H9 (cell line): ENCODE results near the gene SHISA3. TPM values are rescaled to one million over a fixed set of nuclear protein-coding genes. Genes with fewer than 3 reads are reported as not detected.

ENCODE experiments used
- DNase-seq: peaks from one replicate; pipeline ENCODE4 v3.0.0-alpha.2; 2017
- H2AFZ ChIP-seq: one replicate; pipeline ENCODE4 v1.6.1; 2013; ENCODE audit warnings: mild to moderate bottlenecking, low read length, control low read depth, moderate library complexity
- H2AK5ac ChIP-seq: 2 replicates; pipeline ENCODE4 v1.6.1; 2013; ENCODE audit warnings: low read length, control low read depth, mixed read lengths; ENCODE audit not compliant: insufficient read length
- H2BK120ac ChIP-seq: one replicate; pipeline ENCODE4 v1.6.1; 2013; ENCODE audit warnings: low read depth, mild to moderate bottlenecking, low read length, control low read depth, inconsistent platforms; ENCODE audit not compliant: poor library complexity, severe bottlenecking
- H2BK12ac ChIP-seq: 2 replicates; pipeline ENCODE4 v1.6.1; 2013; ENCODE audit warnings: low read length, control low read depth, mixed read lengths, low read depth; ENCODE audit not compliant: insufficient read length
- H2BK15ac ChIP-seq: 2 replicates; pipeline ENCODE4 v1.6.1; 2013; ENCODE audit warnings: low read depth, low read length, control low read depth
- H2BK20ac ChIP-seq: one replicate; pipeline ENCODE4 v1.6.1; 2013; ENCODE audit warnings: low read depth, mild to moderate bottlenecking, low read length, control low read depth, inconsistent platforms; ENCODE audit not compliant: poor library complexity, severe bottlenecking
- H2BK5ac ChIP-seq: 2 replicates; pipeline ENCODE4 v1.6.1; 2013; ENCODE audit warnings: low read length, control low read depth, mixed read lengths; ENCODE audit not compliant: insufficient read length
- H3K14ac ChIP-seq: 2 replicates; pipeline ENCODE4 v1.6.1; 2013; ENCODE audit warnings: low read length, control low read depth; ENCODE audit not compliant: insufficient read depth
- H3K18ac ChIP-seq: 2 replicates; pipeline ENCODE4 v1.6.1; 2013; ENCODE audit warnings: low read depth, mild to moderate bottlenecking, mixed read lengths, low read length, control low read depth; ENCODE audit not compliant: insufficient read length
- H3K23ac ChIP-seq: 2 replicates; pipeline ENCODE4 v1.6.1; 2013; ENCODE audit warnings: low read length, control low read depth, mixed read lengths, low read depth; ENCODE audit not compliant: insufficient read length
- H3K23me2 ChIP-seq: 2 replicates; pipeline ENCODE4 v1.6.1; 2013; ENCODE audit warnings: low read depth, mild to moderate bottlenecking, mixed read lengths, low read length, control low read depth; ENCODE audit not compliant: insufficient read length, poor library complexity, severe bottlenecking
- H3K27ac ChIP-seq: 2 replicates; pipeline ENCODE4 v1.5.1; 2013; ENCODE audit warnings: low read length, control low read depth, mixed read lengths, low read depth; ENCODE audit not compliant: insufficient read length
- H3K27me3 ChIP-seq: 2 replicates; pipeline ENCODE4 v1.6.1; 2013; ENCODE audit warnings: low read length, control low read depth, inconsistent platforms; ENCODE audit not compliant: insufficient read depth
- H3K4ac ChIP-seq: 2 replicates; pipeline ENCODE4 v1.6.1; 2013; ENCODE audit warnings: low read depth, mild to moderate bottlenecking, control low read depth, inconsistent platforms, low read length, moderate library complexity
- H3K4me1 ChIP-seq: 2 replicates; pipeline ENCODE4 v1.6.1; 2013; ENCODE audit warnings: low read length, control low read depth, inconsistent platforms; ENCODE audit not compliant: insufficient read depth
- H3K4me2 ChIP-seq: 2 replicates; pipeline ENCODE4 v1.6.1; 2013; ENCODE audit warnings: low read length, control low read depth, mixed read lengths; ENCODE audit not compliant: insufficient read length, insufficient read depth
- H3K56ac ChIP-seq: 2 replicates; pipeline ENCODE4 v1.6.1; 2013; ENCODE audit warnings: low read depth, mild to moderate bottlenecking, mixed read lengths, low read length, control low read depth; ENCODE audit not compliant: insufficient read length
- H3K79me1 ChIP-seq: 2 replicates; pipeline ENCODE4 v1.6.1; 2013; ENCODE audit warnings: low read depth, mild to moderate bottlenecking, moderate library complexity, low read length, control low read depth, inconsistent platforms; ENCODE audit not compliant: insufficient read depth, poor library complexity, severe bottlenecking
- H3K79me2 ChIP-seq: 2 replicates; pipeline ENCODE4 v1.6.1; 2013; ENCODE audit warnings: low read length, control low read depth, inconsistent platforms; ENCODE audit not compliant: insufficient read depth
- H3K9ac ChIP-seq: 2 replicates; pipeline ENCODE4 v1.6.1; 2013; ENCODE audit warnings: low read length, control low read depth, mixed read lengths; ENCODE audit not compliant: insufficient read length; ENCODE audit errors: extremely low read depth
- H3K9me3 ChIP-seq: one replicate; pipeline ENCODE4 v1.6.1; 2013; ENCODE audit warnings: low read depth, low read length, inconsistent platforms; ENCODE audit not compliant: control insufficient read depth
- H3T11ph ChIP-seq: one replicate; pipeline ENCODE4 v1.6.1; 2013; ENCODE audit warnings: mild to moderate bottlenecking, low read length, control low read depth, inconsistent platforms
- H4K20me1 ChIP-seq: one replicate; pipeline ENCODE4 v1.6.1; 2013; ENCODE audit not compliant: control insufficient read depth, insufficient read length, insufficient read depth
- H4K5ac ChIP-seq: 2 replicates; pipeline ENCODE4 v1.6.1; 2013; ENCODE audit warnings: low read depth, mild to moderate bottlenecking, mixed read lengths, low read length, control low read depth; ENCODE audit not compliant: insufficient read length
- H4K8ac ChIP-seq: replicated peaks from 2 replicates; pipeline ENCODE4 v1.6.1; 2013; ENCODE audit warnings: low read length, control low read depth, mixed read lengths, low read depth; ENCODE audit not compliant: insufficient read length
- H4K91ac ChIP-seq: 2 replicates; pipeline ENCODE4 v1.6.1; 2013; ENCODE audit warnings: low read depth, mild to moderate bottlenecking, moderate library complexity, mixed read lengths, low read length, control low read depth; ENCODE audit not compliant: insufficient read length
- H3K27ac Mint-ChIP-seq, 3 experiments: 2 replicates in 2 of 3; 3 replicates in 1 of 3; pipeline ENCODE4 v1.8.0; 2020 to 2021; ENCODE audit warnings: mixed read lengths in 3 of 3, mild to moderate bottlenecking in 1 of 3, moderate library complexity in 1 of 3
- H3K27me3 Mint-ChIP-seq: 2 replicates; pipeline ENCODE4 v1.8.0; 2021; ENCODE audit warnings: low read depth, mild to moderate bottlenecking, moderate library complexity, mixed read lengths
- H3K36me3 Mint-ChIP-seq, 3 experiments: 2 replicates in 2 of 3; 3 replicates in 1 of 3; pipeline ENCODE4 v1.8.0; 2020 to 2021; ENCODE audit warnings: low read depth in 3 of 3, mixed read lengths in 3 of 3; ENCODE audit not compliant: insufficient read depth in 1 of 3
- H3K4me1 Mint-ChIP-seq, 2 experiments: 2 replicates each; pipeline ENCODE4 v1.8.0; 2020; ENCODE audit warnings: mixed read lengths in 2 of 2
- H3K4me3 Mint-ChIP-seq, 2 experiments: 2 replicates in 1 of 2; 3 replicates in 1 of 2; pipeline ENCODE4 v1.8.0; 2020 to 2021; ENCODE audit warnings: mild to moderate bottlenecking in 2 of 2, mixed read lengths in 2 of 2, moderate library complexity in 1 of 2
- H3K9me3 Mint-ChIP-seq, 2 experiments: 2 replicates in 1 of 2; 3 replicates in 1 of 2; pipeline ENCODE4 v1.8.0; 2020; ENCODE audit warnings: mild to moderate bottlenecking in 2 of 2, mixed read lengths in 2 of 2, moderate library complexity in 1 of 2
- WGBS: extraction: QIAGEN DNeasy Blood & Tissue Kit; methylation state at CpG from one replicate; pipeline ENCODE4 v1.1.7; 2013; ENCODE audit warnings: missing lambda C conversion rate, low lambda C conversion rate, mixed read lengths; ENCODE audit not compliant: insufficient read length; ENCODE audit errors: extremely low coverage; 5-methylcytosine and 5-hydroxymethylcytosine counted together
- total RNA-seq: library from RNA; stranded (reverse); gene quantifications from 2 replicates; pipeline ENCODE4 v1.2.1, GENCODE V29; 2021
- TF ChIP-seq, protein P1 (sequence below): fragments of 200-600 bp; sonication (generic); conservative IDR thresholded peaks from 3 replicates; pipeline ENCODE4 v1.8.0; 2021; ENCODE audit warnings: antibody characterized with exemption, mild to moderate bottlenecking

Gene SHISA3
- total RNA-seq, 1 experiment from 2014 or later: 1.7 TPM

DNA sequence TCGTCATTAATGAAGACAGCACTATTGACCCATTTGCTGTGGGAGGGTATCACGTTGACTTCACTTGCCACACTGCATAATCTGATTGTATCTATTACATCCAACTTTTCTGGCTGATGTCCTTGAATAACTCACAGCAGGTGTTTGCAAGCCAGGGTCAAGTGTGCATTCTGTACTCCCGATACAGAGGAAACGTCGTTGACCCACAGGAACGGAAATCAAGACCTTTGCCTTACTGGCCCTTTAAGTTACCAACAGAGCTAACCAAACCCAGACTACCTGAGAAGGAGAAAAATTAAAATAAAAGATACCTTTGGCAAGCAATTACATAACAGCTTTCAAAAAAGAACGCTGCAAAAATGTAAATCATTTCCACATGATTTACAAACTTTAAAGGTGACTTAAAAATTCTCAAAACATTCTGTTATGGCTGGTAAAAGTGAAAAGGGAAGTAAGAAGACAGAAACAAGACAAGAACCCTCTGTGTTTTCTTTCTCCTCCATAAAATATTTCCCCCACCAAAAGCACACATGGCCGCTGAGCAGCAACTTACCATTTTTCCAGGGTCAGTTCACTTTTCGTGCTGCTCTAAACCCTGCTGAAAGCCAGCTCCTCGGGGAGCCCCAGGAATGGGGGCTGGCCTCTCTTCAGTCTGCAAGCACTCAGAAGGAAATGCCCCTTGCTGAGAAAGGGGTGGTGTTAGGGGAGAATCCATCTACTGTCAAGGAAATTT is 6.5 kb upstream of the SHISA3 start:
- H3K56ac ChIP-seq: no peak overlapping the region
- no peak for DNase-seq
- H2BK20ac ChIP-seq: no peak overlapping the region
- TF ChIP-seq, protein P1, sequence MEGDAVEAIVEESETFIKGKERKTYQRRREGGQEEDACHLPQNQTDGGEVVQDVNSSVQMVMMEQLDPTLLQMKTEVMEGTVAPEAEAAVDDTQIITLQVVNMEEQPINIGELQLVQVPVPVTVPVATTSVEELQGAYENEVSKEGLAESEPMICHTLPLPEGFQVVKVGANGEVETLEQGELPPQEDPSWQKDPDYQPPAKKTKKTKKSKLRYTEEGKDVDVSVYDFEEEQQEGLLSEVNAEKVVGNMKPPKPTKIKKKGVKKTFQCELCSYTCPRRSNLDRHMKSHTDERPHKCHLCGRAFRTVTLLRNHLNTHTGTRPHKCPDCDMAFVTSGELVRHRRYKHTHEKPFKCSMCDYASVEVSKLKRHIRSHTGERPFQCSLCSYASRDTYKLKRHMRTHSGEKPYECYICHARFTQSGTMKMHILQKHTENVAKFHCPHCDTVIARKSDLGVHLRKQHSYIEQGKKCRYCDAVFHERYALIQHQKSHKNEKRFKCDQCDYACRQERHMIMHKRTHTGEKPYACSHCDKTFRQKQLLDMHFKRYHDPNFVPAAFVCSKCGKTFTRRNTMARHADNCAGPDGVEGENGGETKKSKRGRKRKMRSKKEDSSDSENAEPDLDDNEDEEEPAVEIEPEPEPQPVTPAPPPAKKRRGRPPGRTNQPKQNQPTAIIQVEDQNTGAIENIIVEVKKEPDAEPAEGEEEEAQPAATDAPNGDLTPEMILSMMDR: no peak
- no peaks in the 10 kb centered on the region for H3K23me2 ChIP-seq
- H3K4me3 Mint-ChIP-seq: peak overlapping the region in 1 of 2 experiments; percentile 6; a peak in 2 of 5 replicates
- no peak overlapping the region for H4K8ac ChIP-seq
- no peak overlapping the region for H4K91ac ChIP-seq
- H3K79me2 ChIP-seq: no peaks in the 10 kb centered on the region
- H2BK120ac ChIP-seq: no peak overlapping the region
- no peak overlapping the region for H2BK5ac ChIP-seq
- H3K9me3 Mint-ChIP-seq: no peaks in the 10 kb centered on the region
- no peak overlapping the region for H3K27ac Mint-ChIP-seq
- H3K4me1 ChIP-seq: no peaks in the 10 kb centered on the region
- no peak overlapping the region for H2BK15ac ChIP-seq
- H3K27me3 Mint-ChIP-seq: peaks cover 60% of the 10 kb centered on the region
- no peak overlapping the region for H3K18ac ChIP-seq
- no peak overlapping the region for H3K4ac ChIP-seq
- H4K20me1 ChIP-seq: no peaks in the 10 kb centered on the region
- no peak overlapping the region for H2AFZ ChIP-seq
- no peak overlapping the region for H2AK5ac ChIP-seq
- H2BK12ac ChIP-seq: no peak overlapping the region
- H3K79me1 ChIP-seq: no peaks in the 10 kb centered on the region
- H3K36me3 Mint-ChIP-seq: no peaks in the 10 kb centered on the region
- H3K9ac ChIP-seq: no peak overlapping the region
- H3K4me2 ChIP-seq: no peak overlapping the region
- H3K23ac ChIP-seq: no peak overlapping the region
- H3T11ph ChIP-seq: no peak overlapping the region
- peaks cover 6% of the 10 kb centered on the region; the same call in 1 of the 2 replicates for H3K27me3 ChIP-seq
- peaks cover 26 to 34% of the 10 kb centered on the region in 2 experiments for H3K4me1 Mint-ChIP-seq
- no peak overlapping the region for H4K5ac ChIP-seq
- WGBS: no CpG with 5 or more reads among the region's 10 CpGs
- H3K9me3 ChIP-seq: no peaks in the 10 kb centered on the region
- no peak overlapping the region for H3K27ac ChIP-seq
- no peak overlapping the region for H3K14ac ChIP-seq
